GM13977 (cell line): ENCODE measurements around the gene TECRL.

Source experiments
- DNase-seq: peaks from one replicate; pipeline ENCODE4 v3.0.0; 2012; ENCODE audit warnings: low spot score
- in situ Hi-C: fragments of 300-500 bp; cut with MboI; formaldehyde crosslinking; loops from one replicate; pipeline ENCODE4 v1.12.0; 2022; ENCODE audit warnings: low sequenced_read_pairs, low pct_unique_long_range_greater_than_20kb, mixed read lengths, inconsistent platforms; ENCODE audit not compliant: unreplicated experiment
- TF ChIP-seq, protein P1 (sequence below): IDR thresholded peaks from 2 replicates; pipeline ENCODE4 v1.5.1; 2012; ENCODE audit warnings: mild to moderate bottlenecking, control low read depth; ENCODE audit not compliant: insufficient read depth; ENCODE audit errors: extremely low read depth, missing control alignments

TECRL gene

DNA sequence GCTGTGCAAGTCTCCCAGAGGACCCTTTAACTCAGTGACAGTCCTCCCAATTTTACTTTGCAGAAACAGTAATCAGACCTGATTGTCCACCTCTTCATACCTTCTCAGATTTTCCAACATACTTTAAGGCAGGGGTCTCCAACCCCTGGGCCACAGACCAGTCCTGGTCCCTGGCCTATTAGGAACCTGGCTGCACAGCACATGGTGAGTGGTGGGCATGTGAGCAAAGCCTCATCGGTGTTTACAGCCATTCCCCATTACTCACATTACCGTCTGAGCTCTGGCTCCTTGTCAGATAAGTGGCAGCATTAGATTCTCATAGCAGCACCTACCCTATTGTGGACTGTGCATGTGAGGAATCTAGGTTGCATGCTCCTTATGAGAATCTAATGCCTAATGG, 74.3 kb downstream of the TECRL start:
- no peak for DNase-seq
- TF ChIP-seq, protein P1, sequence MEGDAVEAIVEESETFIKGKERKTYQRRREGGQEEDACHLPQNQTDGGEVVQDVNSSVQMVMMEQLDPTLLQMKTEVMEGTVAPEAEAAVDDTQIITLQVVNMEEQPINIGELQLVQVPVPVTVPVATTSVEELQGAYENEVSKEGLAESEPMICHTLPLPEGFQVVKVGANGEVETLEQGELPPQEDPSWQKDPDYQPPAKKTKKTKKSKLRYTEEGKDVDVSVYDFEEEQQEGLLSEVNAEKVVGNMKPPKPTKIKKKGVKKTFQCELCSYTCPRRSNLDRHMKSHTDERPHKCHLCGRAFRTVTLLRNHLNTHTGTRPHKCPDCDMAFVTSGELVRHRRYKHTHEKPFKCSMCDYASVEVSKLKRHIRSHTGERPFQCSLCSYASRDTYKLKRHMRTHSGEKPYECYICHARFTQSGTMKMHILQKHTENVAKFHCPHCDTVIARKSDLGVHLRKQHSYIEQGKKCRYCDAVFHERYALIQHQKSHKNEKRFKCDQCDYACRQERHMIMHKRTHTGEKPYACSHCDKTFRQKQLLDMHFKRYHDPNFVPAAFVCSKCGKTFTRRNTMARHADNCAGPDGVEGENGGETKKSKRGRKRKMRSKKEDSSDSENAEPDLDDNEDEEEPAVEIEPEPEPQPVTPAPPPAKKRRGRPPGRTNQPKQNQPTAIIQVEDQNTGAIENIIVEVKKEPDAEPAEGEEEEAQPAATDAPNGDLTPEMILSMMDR: no peak
- in situ Hi-C loops: no loop called here

DNA sequence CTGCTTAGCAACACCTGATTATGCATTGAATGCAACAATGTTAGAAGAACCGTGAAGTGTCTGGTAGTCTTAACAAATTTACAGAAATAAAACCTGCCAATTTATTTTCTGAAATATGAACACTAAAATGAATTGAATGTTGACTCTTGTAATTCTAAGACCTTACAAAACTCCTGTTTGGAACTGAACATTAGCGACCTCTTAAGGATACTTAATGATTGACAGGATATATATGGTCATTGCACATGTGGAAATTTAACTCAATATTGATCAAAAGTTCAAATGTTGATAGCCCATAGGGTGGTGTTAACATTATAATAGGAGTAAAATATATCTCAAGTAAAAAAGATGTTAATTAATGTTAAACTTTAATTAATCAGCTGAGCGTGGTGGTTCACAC, 79.1 kb downstream of the TECRL start:
- TF ChIP-seq, protein P1: peak; percentile 15
- DNase-seq: no peak
- in situ Hi-C loops: no loop called here

DNA sequence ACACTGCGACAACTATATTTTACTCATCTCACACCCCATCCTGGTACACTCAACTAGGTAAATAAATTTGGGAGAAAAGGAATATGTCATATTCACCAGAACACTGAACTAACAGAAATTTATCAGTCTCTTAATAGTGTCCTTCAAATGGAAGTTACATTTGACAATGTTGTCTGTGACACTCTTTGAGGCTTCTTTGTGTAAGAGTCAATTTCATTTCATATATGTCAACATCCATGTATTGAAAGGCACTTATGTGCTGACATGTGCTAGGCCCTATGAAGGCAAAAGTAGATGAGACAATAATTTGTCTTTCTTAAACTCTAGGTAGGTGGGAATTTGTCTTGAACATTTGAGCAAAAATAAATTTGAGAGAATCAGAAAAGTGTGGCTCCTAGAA, 82.0 kb downstream of the TECRL start:
- TF ChIP-seq, protein P1: no peak
- in situ Hi-C loops: no loop called here
- no peak for DNase-seq

DNA sequence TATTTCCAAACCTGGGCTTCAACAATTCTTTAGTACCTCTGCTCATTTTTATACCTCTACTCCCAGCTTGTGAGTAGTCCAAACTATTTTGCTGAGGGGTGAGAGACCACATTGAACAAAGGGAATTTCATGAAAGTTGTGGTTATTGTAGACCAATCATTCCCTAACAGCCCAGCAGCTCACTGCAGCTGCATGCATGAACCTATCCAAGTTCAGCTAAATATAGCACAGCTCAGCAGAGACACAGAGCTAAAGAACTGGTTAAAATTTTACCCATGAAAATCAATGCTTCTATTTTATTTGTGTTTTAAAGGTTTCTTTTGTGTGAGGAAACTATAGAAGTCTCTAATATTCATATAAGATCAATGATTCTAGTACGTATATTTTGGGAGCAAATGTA, 82.7 kb downstream of the TECRL start:
- DNase-seq: no peak
- in situ Hi-C loops: no loop called here
- TF ChIP-seq, protein P1: no peak

DNA sequence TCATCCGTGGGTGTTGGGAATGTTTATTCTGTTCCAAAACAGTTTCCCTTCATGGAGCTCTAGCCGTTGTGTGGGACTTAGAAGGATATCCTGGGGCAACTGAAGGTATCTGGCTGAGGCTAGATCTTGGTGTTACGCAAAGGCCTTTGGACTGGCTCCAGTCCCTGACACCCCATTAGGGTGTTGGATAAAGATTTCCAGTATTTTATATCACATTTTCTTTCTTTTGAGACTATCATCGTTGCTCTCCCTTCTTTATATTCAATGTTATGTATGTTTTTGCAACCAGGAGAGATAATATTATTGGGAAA, 103.0 kb downstream of the TECRL start:
- DNase-seq: no peak
- in situ Hi-C loops: no loop called here
- TF ChIP-seq, protein P1: no peak

DNA sequence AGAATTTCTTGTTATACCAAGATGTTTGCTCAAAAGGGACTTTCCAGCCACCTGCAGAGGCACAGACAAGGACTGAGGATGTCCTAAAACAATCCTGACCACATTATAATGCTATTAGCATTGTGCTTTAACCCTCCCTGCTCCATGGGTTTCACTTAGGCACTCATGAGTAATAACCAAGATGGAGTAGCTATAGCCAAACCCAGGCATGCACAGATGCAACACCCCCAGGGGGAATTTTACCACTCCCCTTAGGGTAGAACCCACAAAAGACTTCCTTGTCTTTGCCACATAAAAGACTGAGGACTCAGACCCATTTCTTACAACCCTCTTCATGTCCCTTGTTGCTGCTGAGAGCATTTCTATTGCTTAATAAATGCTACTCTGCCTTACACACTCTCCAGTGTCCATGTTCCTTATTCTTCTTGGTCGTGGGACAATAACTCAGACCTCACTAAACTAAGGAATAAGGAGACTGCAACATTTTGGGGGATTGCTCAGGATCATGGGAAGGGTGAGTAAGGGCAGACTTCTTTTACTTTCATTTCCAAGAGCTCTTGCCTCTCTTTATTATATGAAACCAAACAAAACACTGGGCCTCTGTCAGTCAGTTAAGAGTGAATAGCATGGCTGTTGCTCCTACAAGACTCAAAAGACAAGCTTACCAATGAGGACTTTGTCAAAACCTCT, 103.5 kb downstream of the TECRL start:
- TF ChIP-seq, protein P1: no peak
- in situ Hi-C loops: no loop called here
- DNase-seq: no peak

DNA sequence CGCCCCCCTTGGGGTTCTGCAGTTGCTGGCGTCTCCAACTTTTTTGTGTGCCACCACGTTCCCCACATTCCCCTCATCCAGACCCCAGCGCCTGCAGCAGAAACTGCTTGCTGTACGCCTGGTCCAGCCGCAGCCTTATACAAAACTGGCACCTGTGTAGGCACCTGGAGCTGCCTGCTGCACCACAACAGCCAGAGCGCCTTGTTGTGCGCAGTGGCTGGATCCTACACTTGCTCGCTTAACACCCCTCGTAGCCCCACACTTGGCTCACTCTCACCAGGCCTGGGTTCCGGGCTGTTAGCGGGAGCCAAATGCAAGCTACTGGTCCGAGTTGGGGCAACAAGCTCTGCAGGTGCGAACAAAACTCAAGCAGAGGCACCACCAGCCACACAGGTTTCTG, 136.8 kb downstream of the TECRL start:
- in situ Hi-C loops: no loop called here

More for the DNA sequence above, 136.8 kb downstream of the TECRL start:
- TF ChIP-seq, protein P1: no peak
- no peak for DNase-seq
